Peyer's patch (tissue), 4 donors: Measurements from ENCODE around the gene DRICH1.
"Not testable (repeated sequence)": the region's sequence is repeated elsewhere in the genome, so short reads cannot be mapped to it uniquely, and the experiment has no call there.

Source experiments
- CTCF ChIP-seq, 6 experiments: fragments of 450-650 bp in 4 of 6; fragments of 200-600 bp in 2 of 6; sonication (generic) in 1 of 6; IDR thresholded peaks; one replicate each; pipeline ENCODE4 v1.5.1; 2017 to 2019; ENCODE audit warnings: antibody characterized with exemption in 6 of 6, mild to moderate bottlenecking in 3 of 6, moderate library complexity in 1 of 6
- POLR2A ChIP-seq, 2 donors: fragments of 450-650 bp; IDR thresholded peaks; one replicate each; pipeline ENCODE4 v1.5.1; 2017; ENCODE audit warnings: antibody characterized with exemption in 2 of 2, mild to moderate bottlenecking in 2 of 2, moderate library complexity in 2 of 2

GRCh38 chr22:23628056-23628743, 3.9 kb downstream of the DRICH1 start:
- not testable (repeated sequence) for TF ChIP-seq CTCF, POLR2A (IDR thresholded peaks at IDR 0.05)
